DND-41 (cell line): Measurements from ENCODE around the gene SLC38A3.

ENCODE experiments used
- ATAC-seq: fragments of 200-7000 bp; cut with Tn5 transposase; 3 replicates; pipeline ENCODE4 v1.9.1; 2021; ENCODE audit warnings: low read depth; ENCODE audit not compliant: insufficient read depth
- DNase-seq: peaks from one replicate; pipeline ENCODE4 v3.0.0-alpha.2; 2020
- H2AFZ ChIP-seq: 2 replicates; pipeline ENCODE4 v1.6.0; 2012; ENCODE audit warnings: low read depth, low read length
- H3K27ac ChIP-seq: 2 replicates; pipeline ENCODE4 v1.5.1; 2012; ENCODE audit warnings: low read length, inconsistent platforms
- H3K27me3 ChIP-seq: fragments of 200-600 bp; sonication (generic); 2 replicates; pipeline ENCODE4 v1.6.0; 2012; ENCODE audit warnings: low read length, mild to moderate bottlenecking, inconsistent platforms; ENCODE audit not compliant: insufficient read depth, poor library complexity
- H3K36me3 ChIP-seq: 2 replicates; pipeline ENCODE4 v1.5.1; 2012; ENCODE audit warnings: low read length, inconsistent platforms; ENCODE audit not compliant: insufficient read depth
- H3K4me1 ChIP-seq: 2 replicates; pipeline ENCODE4 v1.5.1; 2012; ENCODE audit warnings: mild to moderate bottlenecking, low read length; ENCODE audit not compliant: insufficient read depth
- H3K4me2 ChIP-seq: 2 replicates; pipeline ENCODE4 v1.6.0; 2012; ENCODE audit warnings: mild to moderate bottlenecking, moderate library complexity, low read length, inconsistent platforms; ENCODE audit not compliant: insufficient read depth
- H3K4me3 ChIP-seq, 2 experiments: fragments of 200-600 bp in 1 of 2; shearing (Covaris generic) in 1 of 2; 2 replicates each; pipeline ENCODE4 v1.5.1; 2012 to 2016; ENCODE audit warnings: inconsistent platforms in 2 of 2, low read length in 2 of 2, mild to moderate bottlenecking in 2 of 2, low read depth in 1 of 2, moderate library complexity in 1 of 2
- H3K79me2 ChIP-seq: 2 replicates; pipeline ENCODE4 v1.6.0; 2012; ENCODE audit warnings: low read length, inconsistent platforms; ENCODE audit not compliant: insufficient read depth
- H3K9ac ChIP-seq: 2 replicates; pipeline ENCODE4 v1.6.0; 2012; ENCODE audit warnings: low read depth, mild to moderate bottlenecking, inconsistent platforms, low read length, moderate library complexity
- H3K9me3 ChIP-seq: 2 replicates; pipeline ENCODE4 v1.5.1; 2012; ENCODE audit warnings: low read length, moderate library complexity, mild to moderate bottlenecking, inconsistent platforms; ENCODE audit not compliant: insufficient read depth, severe bottlenecking
- H4K20me1 ChIP-seq: 2 replicates; pipeline ENCODE4 v1.6.0; 2012; ENCODE audit warnings: low read length; ENCODE audit not compliant: insufficient read depth
- CTCF ChIP-seq: IDR thresholded peaks from 2 replicates; pipeline ENCODE4 v1.5.1; 2012; ENCODE audit warnings: borderline replicate concordance, low read length, moderate library complexity, mild to moderate bottlenecking; ENCODE audit not compliant: poor library complexity, severe bottlenecking; ENCODE audit errors: extremely low read depth
- EZH2 ChIP-seq: IDR thresholded peaks from 3 replicates; pipeline ENCODE4 v1.6.1; 2012; ENCODE audit warnings: borderline replicate concordance, low read depth, mild to moderate bottlenecking, moderate library complexity, low read length, inconsistent platforms; ENCODE audit not compliant: severe bottlenecking

The SLC38A3 gene

GRCh38 chr3:50163572-50164455, 41.3 kb upstream of the SLC38A3 start:
- H2AFZ ChIP-seq: no peak overlapping the region
- no peaks in the 10 kb centered on the region for H3K27me3 ChIP-seq
- no peaks in the 10 kb centered on the region for H3K79me2 ChIP-seq
- H3K36me3 ChIP-seq: no peaks in the 10 kb centered on the region
- ATAC-seq (no peak), DNase-seq (no peak)
- no peak for TF ChIP-seq EZH2
- TF ChIP-seq CTCF: no peak
- no peak overlapping the region for H3K27ac ChIP-seq
- H3K4me3 ChIP-seq: no peak overlapping the region
- no peak overlapping the region for H3K4me2 ChIP-seq
- no peaks in the 10 kb centered on the region for H3K4me1 ChIP-seq
- H3K9me3 ChIP-seq: no peaks in the 10 kb centered on the region
- no peak overlapping the region for H3K9ac ChIP-seq
- no peaks in the 10 kb centered on the region for H4K20me1 ChIP-seq

- Histone ChIP-seq H3K4me3 (no peak overlapping the region), H3K4me1 (no peaks in the 10 kb centered on the region), H3K9me3 (no peaks in the 10 kb centered on the region), H3K27ac (no peak overlapping the region), H3K4me2 (no peak overlapping the region), H2AFZ (no peak overlapping the region), H4K20me1 (no peaks in the 10 kb centered on the region), H3K36me3 (no peaks in the 10 kb centered on the region), H3K79me2 (no peaks in the 10 kb centered on the region), H3K9ac (no peak overlapping the region), H3K27me3 (no peaks in the 10 kb centered on the region)
- DNase-seq: no peak
- ATAC-seq: no peak
- TF ChIP-seq EZH2: no peak
- no peak for TF ChIP-seq CTCF
Measured at GRCh38 chr3:50164481-50164880, 40.6 kb upstream of the SLC38A3 start.

GRCh38 chr3:50164984-50165909, 39.8 kb upstream of the SLC38A3 start:
- Histone ChIP-seq H3K79me2 (no peaks in the 10 kb centered on the region), H3K9ac (no peak overlapping the region), H3K27me3 (no peaks in the 10 kb centered on the region), H3K4me1 (no peaks in the 10 kb centered on the region), H2AFZ (no peak overlapping the region), H3K36me3 (no peaks in the 10 kb centered on the region), H4K20me1 (no peaks in the 10 kb centered on the region), H3K9me3 (no peaks in the 10 kb centered on the region), H3K4me2 (no peak overlapping the region), H3K4me3 (no peak overlapping the region), H3K27ac (no peak overlapping the region)
- ATAC-seq: no peak
- DNase-seq: no peak
- TF ChIP-seq EZH2 (no peak), CTCF (no peak)
